Liver (tissue), 9 donors: ENCODE data around the gene CPOX. TPM values are rescaled to one million over a fixed set of nuclear protein-coding genes. Genes with fewer than 3 reads are reported as not detected.

Source experiments
- DNase-seq: peaks from one replicate; pipeline ENCODE4 v3.0.0-alpha.2; 2017; ENCODE audit warnings: low spot score
- H3K27ac ChIP-seq, 2 donors: one replicate each; pipeline ENCODE4 v1.7.0; 2013; ENCODE audit warnings: inconsistent platforms in 2 of 2, low read length in 2 of 2, control low read depth in 1 of 2, low read depth in 1 of 2, mild to moderate bottlenecking in 1 of 2
- H3K27me3 ChIP-seq, 4 donors: one replicate each; pipeline versions ENCODE4 v1.6.1 to v1.7.0; 2013; ENCODE audit warnings: low read length in 3 of 4, inconsistent platforms in 1 of 4, mild to moderate bottlenecking in 1 of 4, moderate library complexity in 1 of 4; ENCODE audit not compliant: control insufficient read depth in 4 of 4, insufficient read depth in 4 of 4
- H3K36me3 ChIP-seq, 4 donors: one replicate each; pipeline versions ENCODE4 v1.6.1 to v1.7.0; 2013; ENCODE audit warnings: low read length in 3 of 4, mild to moderate bottlenecking in 3 of 4, low read depth in 1 of 4, moderate library complexity in 1 of 4; ENCODE audit not compliant: control insufficient read depth in 4 of 4, insufficient read depth in 3 of 4
- H3K4me1 ChIP-seq, 4 donors: one replicate each; pipeline versions ENCODE4 v1.6.1 to v1.7.0; 2013; ENCODE audit warnings: low read length in 3 of 4, mild to moderate bottlenecking in 3 of 4, moderate library complexity in 1 of 4; ENCODE audit not compliant: control insufficient read depth in 4 of 4, insufficient read depth in 4 of 4
- H3K4me3 ChIP-seq, 3 donors: one replicate each; pipeline versions ENCODE4 v1.6.1 to v1.7.0; 2013; ENCODE audit warnings: low read length in 3 of 3, control low read depth in 1 of 3, low read depth in 1 of 3, mild to moderate bottlenecking in 1 of 3
- H3K9ac ChIP-seq, 2 donors: one replicate each; pipeline ENCODE4 v1.7.0; 2013; ENCODE audit warnings: low read length in 2 of 2, mild to moderate bottlenecking in 2 of 2, moderate library complexity in 2 of 2, control low read depth in 1 of 2, low read depth in 1 of 2
- H3K9me3 ChIP-seq, 4 donors: one replicate each; pipeline versions ENCODE4 v1.6.1 to v1.7.0; 2013; ENCODE audit warnings: low read length in 3 of 4; ENCODE audit not compliant: control insufficient read depth in 4 of 4
- ATF3 ChIP-seq: IDR thresholded peaks from 2 replicates; pipeline ENCODE4 v1.6.1; 2016; ENCODE audit warnings: antibody characterized with exemption
- EGR1 ChIP-seq, 2 donors: IDR thresholded peaks; 2 replicates each; pipeline ENCODE4 v1.6.1; 2016 to 2018; ENCODE audit warnings: antibody characterized with exemption in 2 of 2, low read depth in 2 of 2
- FOXA2 ChIP-seq: IDR thresholded peaks from 2 replicates; pipeline ENCODE4 v1.6.1; 2016; ENCODE audit warnings: antibody characterized with exemption
- GABPA ChIP-seq, 2 donors: IDR thresholded peaks in 1 of 2; conservative IDR thresholded peaks in 1 of 2; 2 replicates each; pipeline ENCODE4 v1.6.1; 2016; ENCODE audit warnings: antibody characterized with exemption in 2 of 2, mild to moderate bottlenecking in 1 of 2, moderate library complexity in 1 of 2
- HNF4G ChIP-seq: IDR thresholded peaks from 2 replicates; pipeline ENCODE4 v1.6.1; 2016; ENCODE audit warnings: antibody characterized with exemption
- JUND ChIP-seq, 2 donors: IDR thresholded peaks; 2 replicates each; pipeline ENCODE4 v1.6.1; 2016; ENCODE audit warnings: antibody characterized with exemption in 2 of 2
- NR2F2 ChIP-seq: IDR thresholded peaks from 2 replicates; pipeline ENCODE4 v1.6.1; 2016; ENCODE audit warnings: antibody characterized with exemption
- RAD21 ChIP-seq, 2 donors: IDR thresholded peaks; 2 replicates each; pipeline ENCODE4 v1.6.1; 2016; ENCODE audit warnings: antibody characterized with exemption in 2 of 2, mild to moderate bottlenecking in 2 of 2
- RXRA ChIP-seq, 2 donors: IDR thresholded peaks; 2 replicates each; pipeline ENCODE4 v1.6.1; 2017 to 2018; ENCODE audit warnings: antibody characterized with exemption in 2 of 2, mild to moderate bottlenecking in 1 of 2
- SP1 ChIP-seq: IDR thresholded peaks from 2 replicates; pipeline ENCODE4 v1.6.1; 2018; ENCODE audit warnings: antibody characterized with exemption, mild to moderate bottlenecking
- TAF1 ChIP-seq: conservative IDR thresholded peaks from 2 replicates; pipeline ENCODE4 v1.6.1; 2016; ENCODE audit warnings: antibody characterized with exemption, mild to moderate bottlenecking
- YY1 ChIP-seq: IDR thresholded peaks from 2 replicates; pipeline ENCODE4 v1.6.1; 2016; ENCODE audit warnings: antibody characterized with exemption, mild to moderate bottlenecking
- WGBS: extraction: QIAGEN DNeasy Blood & Tissue Kit; methylation state at CpG from one replicate; pipeline ENCODE4 v1.1.7; 2013; 5-methylcytosine and 5-hydroxymethylcytosine counted together
- polyA plus RNA-seq, 2 donors: library from polyadenylated mRNA; stranded (reverse) in 1 of 2; unstranded in 1 of 2; fragments of 200-250 nt in 1 of 2; fragments of >200 nt in 1 of 2; fragmentation: Nextera tagmentation in 1 of 2; extraction: Ambion mirVana in 1 of 2; gene quantifications; one replicate each; pipeline versions ENCODE4 v1.2.1 to v1.2.3, GENCODE V29; 2013 to 2015
- total RNA-seq, 2 donors: library from RNA; depleted of rRNA; stranded (reverse); fragments of >200 nt; gene quantifications; one replicate each; pipeline ENCODE4 v1.2.3, GENCODE V29; 2014
- TF ChIP-seq, protein P1 (sequence below): IDR thresholded peaks from 2 replicates; pipeline ENCODE4 v1.6.1; 2016; ENCODE audit warnings: antibody characterized with exemption, mild to moderate bottlenecking
- TF ChIP-seq, protein P2 (sequence below): fragments of 150-350 bp; IDR thresholded peaks from 2 replicates; pipeline ENCODE4 v1.5.1; 2017; ENCODE audit warnings: improper control_type of control experiment, low read depth, low read length; ENCODE audit not compliant: missing input control
- TF ChIP-seq, protein P3 (sequence below): IDR thresholded peaks from 2 replicates; pipeline ENCODE4 v1.6.1; 2016; ENCODE audit warnings: antibody characterized with exemption
- TF ChIP-seq, protein P4 (sequence below): IDR thresholded peaks from 2 replicates; pipeline ENCODE4 v1.6.1; 2016; ENCODE audit warnings: antibody characterized with exemption
- donor health status: healthy.
- donor health status: healthy.
- donor health status: healthy.
- donor health status: healthy.
- donor health status: healthy.

CPOX gene
- total and polyA plus RNA-seq, 4 donors: 8.8 to 280 (median 16.3) TPM

- no peak for DNase-seq
- no peak overlapping the region for H3K27ac ChIP-seq
These were observed 19.6 kb upstream of the CPOX start for GRCh38 chr3:98612996-98613517.

GRCh38 chr3:98612587-98612986 is 19.2 kb upstream of the CPOX start:
- 81% methylated on average over 5 of the region's 5 CpGs for WGBS

More at GRCh38 chr3:98612996-98613517, 19.6 kb upstream of the CPOX start:
- TF ChIP-seq, protein P1, sequence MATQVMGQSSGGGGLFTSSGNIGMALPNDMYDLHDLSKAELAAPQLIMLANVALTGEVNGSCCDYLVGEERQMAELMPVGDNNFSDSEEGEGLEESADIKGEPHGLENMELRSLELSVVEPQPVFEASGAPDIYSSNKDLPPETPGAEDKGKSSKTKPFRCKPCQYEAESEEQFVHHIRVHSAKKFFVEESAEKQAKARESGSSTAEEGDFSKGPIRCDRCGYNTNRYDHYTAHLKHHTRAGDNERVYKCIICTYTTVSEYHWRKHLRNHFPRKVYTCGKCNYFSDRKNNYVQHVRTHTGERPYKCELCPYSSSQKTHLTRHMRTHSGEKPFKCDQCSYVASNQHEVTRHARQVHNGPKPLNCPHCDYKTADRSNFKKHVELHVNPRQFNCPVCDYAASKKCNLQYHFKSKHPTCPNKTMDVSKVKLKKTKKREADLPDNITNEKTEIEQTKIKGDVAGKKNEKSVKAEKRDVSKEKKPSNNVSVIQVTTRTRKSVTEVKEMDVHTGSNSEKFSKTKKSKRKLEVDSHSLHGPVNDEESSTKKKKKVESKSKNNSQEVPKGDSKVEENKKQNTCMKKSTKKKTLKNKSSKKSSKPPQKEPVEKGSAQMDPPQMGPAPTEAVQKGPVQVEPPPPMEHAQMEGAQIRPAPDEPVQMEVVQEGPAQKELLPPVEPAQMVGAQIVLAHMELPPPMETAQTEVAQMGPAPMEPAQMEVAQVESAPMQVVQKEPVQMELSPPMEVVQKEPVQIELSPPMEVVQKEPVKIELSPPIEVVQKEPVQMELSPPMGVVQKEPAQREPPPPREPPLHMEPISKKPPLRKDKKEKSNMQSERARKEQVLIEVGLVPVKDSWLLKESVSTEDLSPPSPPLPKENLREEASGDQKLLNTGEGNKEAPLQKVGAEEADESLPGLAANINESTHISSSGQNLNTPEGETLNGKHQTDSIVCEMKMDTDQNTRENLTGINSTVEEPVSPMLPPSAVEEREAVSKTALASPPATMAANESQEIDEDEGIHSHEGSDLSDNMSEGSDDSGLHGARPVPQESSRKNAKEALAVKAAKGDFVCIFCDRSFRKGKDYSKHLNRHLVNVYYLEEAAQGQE: no peak
- TF ChIP-seq, protein P2, sequence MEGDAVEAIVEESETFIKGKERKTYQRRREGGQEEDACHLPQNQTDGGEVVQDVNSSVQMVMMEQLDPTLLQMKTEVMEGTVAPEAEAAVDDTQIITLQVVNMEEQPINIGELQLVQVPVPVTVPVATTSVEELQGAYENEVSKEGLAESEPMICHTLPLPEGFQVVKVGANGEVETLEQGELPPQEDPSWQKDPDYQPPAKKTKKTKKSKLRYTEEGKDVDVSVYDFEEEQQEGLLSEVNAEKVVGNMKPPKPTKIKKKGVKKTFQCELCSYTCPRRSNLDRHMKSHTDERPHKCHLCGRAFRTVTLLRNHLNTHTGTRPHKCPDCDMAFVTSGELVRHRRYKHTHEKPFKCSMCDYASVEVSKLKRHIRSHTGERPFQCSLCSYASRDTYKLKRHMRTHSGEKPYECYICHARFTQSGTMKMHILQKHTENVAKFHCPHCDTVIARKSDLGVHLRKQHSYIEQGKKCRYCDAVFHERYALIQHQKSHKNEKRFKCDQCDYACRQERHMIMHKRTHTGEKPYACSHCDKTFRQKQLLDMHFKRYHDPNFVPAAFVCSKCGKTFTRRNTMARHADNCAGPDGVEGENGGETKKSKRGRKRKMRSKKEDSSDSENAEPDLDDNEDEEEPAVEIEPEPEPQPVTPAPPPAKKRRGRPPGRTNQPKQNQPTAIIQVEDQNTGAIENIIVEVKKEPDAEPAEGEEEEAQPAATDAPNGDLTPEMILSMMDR: no peak
- no peak for TF ChIP-seq HNF4G
- no peak for TF ChIP-seq RAD21 (IDR thresholded peaks at IDR 0.05)
- H3K36me3 ChIP-seq: no peaks in the 10 kb centered on the region
- H3K9ac ChIP-seq: no peak overlapping the region
- H3K4me1 ChIP-seq: no peaks in the 10 kb centered on the region
- H3K9me3 ChIP-seq: no peaks in the 10 kb centered on the region
- no peaks in the 10 kb centered on the region for H3K27me3 ChIP-seq
- no peak overlapping the region for H3K4me3 ChIP-seq
- WGBS: 92% methylated on average over 6 of the region's 6 CpGs

DNA sequence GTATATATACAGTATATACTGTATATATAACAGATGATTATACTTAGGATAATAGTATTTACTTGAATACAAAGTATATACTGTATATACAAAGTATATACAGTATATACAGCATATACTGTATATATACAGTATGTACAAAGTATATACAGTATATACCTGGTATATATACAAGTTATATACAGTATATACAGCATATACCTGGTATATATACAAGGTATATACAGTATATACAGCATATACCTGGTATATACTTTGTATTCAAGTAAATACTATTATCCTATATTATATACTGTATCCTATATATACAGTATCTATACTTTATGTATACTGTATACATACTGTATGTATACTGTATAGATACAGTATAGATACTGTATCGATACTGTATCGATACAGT is 14.6 kb upstream of the CPOX start:
- DNase-seq: no peak
- WGBS: 88% methylated on average over 2 of the region's 2 CpGs
- H3K27ac ChIP-seq: no peak overlapping the region
- no peaks in the 10 kb centered on the region for H3K9me3 ChIP-seq
- no peaks in the 10 kb centered on the region for H3K4me1 ChIP-seq
- TF ChIP-seq EGR1 (IDR thresholded peaks at IDR 0.05; ENCODE audit: low read depth in 2 of 2) (no peak), ATF3 (no peak), HNF4G (no peak), TAF1 (no peak), NR2F2 (no peak), GABPA (IDR thresholded peaks at IDR 0.05 in 1 of 2, conservative IDR thresholded peaks at IDR 0.05 in 1 of 2) (no peak), RXRA (IDR thresholded peaks at IDR 0.05) (no peak), SP1 (no peak), RAD21 (IDR thresholded peaks at IDR 0.05) (no peak), FOXA2 (no peak), YY1 (no peak), JUND (IDR thresholded peaks at IDR 0.05) (no peak)
- TF ChIP-seq, protein P3, sequence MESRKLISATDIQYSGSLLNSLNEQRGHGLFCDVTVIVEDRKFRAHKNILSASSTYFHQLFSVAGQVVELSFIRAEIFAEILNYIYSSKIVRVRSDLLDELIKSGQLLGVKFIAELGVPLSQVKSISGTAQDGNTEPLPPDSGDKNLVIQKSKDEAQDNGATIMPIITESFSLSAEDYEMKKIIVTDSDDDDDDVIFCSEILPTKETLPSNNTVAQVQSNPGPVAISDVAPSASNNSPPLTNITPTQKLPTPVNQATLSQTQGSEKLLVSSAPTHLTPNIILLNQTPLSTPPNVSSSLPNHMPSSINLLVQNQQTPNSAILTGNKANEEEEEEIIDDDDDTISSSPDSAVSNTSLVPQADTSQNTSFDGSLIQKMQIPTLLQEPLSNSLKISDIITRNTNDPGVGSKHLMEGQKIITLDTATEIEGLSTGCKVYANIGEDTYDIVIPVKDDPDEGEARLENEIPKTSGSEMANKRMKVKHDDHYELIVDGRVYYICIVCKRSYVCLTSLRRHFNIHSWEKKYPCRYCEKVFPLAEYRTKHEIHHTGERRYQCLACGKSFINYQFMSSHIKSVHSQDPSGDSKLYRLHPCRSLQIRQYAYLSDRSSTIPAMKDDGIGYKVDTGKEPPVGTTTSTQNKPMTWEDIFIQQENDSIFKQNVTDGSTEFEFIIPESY: no peak
- TF ChIP-seq, protein P4, sequence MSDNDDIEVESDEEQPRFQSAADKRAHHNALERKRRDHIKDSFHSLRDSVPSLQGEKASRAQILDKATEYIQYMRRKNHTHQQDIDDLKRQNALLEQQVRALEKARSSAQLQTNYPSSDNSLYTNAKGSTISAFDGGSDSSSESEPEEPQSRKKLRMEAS: no peak
- TF ChIP-seq, protein P1: no peak
- H3K27me3 ChIP-seq: no peaks in the 10 kb centered on the region
- H3K36me3 ChIP-seq: no peaks in the 10 kb centered on the region
- H3K4me3 ChIP-seq: no peak overlapping the region
- no peak overlapping the region for H3K9ac ChIP-seq

More at GRCh38 chr3:98612587-98612986, 19.2 kb upstream of the CPOX start:
- Histone ChIP-seq H3K9me3 (no peaks in the 10 kb centered on the region), H3K27ac (no peak overlapping the region), H3K27me3 (no peaks in the 10 kb centered on the region), H3K4me1 (no peaks in the 10 kb centered on the region), H3K36me3 (no peaks in the 10 kb centered on the region), H3K4me3 (no peak overlapping the region), H3K9ac (no peak overlapping the region)
- TF ChIP-seq HNF4G (no peak), RAD21 (IDR thresholded peaks at IDR 0.05) (peak in 1 of 2 donors; percentile 15)
- peak; percentile 43 for DNase-seq
